ENCODE data around the gene INSIG2.

DNA sequence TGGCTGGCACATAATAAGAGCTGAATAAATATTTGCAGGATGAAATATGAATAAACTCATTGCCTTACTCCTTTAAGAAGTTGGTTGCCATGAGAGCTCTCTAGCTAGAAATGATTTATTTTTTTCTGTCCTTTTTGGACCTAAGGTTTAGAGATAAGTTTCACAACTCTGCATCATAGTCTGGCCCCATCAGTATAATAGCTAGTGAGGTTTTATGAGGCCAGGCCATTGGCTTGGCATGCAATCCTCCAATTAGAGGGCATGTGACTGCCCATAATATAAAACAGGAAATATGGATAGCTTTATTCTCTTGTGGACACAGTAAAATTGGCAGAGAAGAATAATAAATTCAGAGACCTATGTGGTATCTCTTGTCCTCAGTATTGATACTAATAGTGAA lies 26.2 kb upstream of the INSIG2 start:
- TF ChIP-seq POLR2A (IDR thresholded peaks at IDR 0.05; ENCODE audit: low read length): no peak
- no peak for TF ChIP-seq GATA1 (IDR thresholded peaks at IDR 0.05; ENCODE audit: low read depth, low read length)

All from erythroblast (primary cell).